Natural killer cell (primary cell): ENCODE measurements around the gene DUSP28. TPM values are rescaled to one million over a fixed set of nuclear protein-coding genes. Genes with fewer than 3 reads are reported as not detected.

Experiments used
- ATAC-seq, 3 donors: fragments of 150-1000 bp in 2 of 3; fragments of 200-7000 bp in 1 of 3; cut with Tn5 transposase; 1 replicate in 1 of 3; 2 replicates in 2 of 3; pipeline ENCODE4 v1.10.0; 2021; ENCODE audit warnings: mild to moderate bottlenecking in 2 of 3, moderate library complexity in 2 of 3
- DNase-seq, 2 donors: peaks; one replicate each; pipeline versions ENCODE4 v3.0.0 to v3.0.0-alpha.2; 2013 to 2021; ENCODE audit warnings: mixed read lengths in 1 of 2
- H3K27ac ChIP-seq: one replicate; pipeline ENCODE4 v1.5.1; 2013; ENCODE audit warnings: mild to moderate bottlenecking, low read length
- H3K27me3 ChIP-seq: one replicate; pipeline ENCODE4 v1.6.1; 2013; ENCODE audit warnings: low read length; ENCODE audit not compliant: control insufficient read depth, insufficient read depth
- H3K36me3 ChIP-seq: one replicate; pipeline ENCODE4 v1.6.1; 2013; ENCODE audit warnings: low read length; ENCODE audit not compliant: control insufficient read depth, insufficient read depth
- H3K4me1 ChIP-seq: one replicate; pipeline ENCODE4 v1.6.1; 2013; ENCODE audit warnings: low read length; ENCODE audit not compliant: control insufficient read depth, insufficient read depth
- H3K4me3 ChIP-seq: one replicate; pipeline ENCODE4 v1.5.1; 2013; ENCODE audit warnings: low read length
- H3K9me3 ChIP-seq: one replicate; pipeline ENCODE4 v1.6.1; 2013; ENCODE audit warnings: low read length; ENCODE audit not compliant: control insufficient read depth, insufficient read depth
- H3K27ac Mint-ChIP-seq, 2 donors: one replicate each; pipeline ENCODE4 v1.8.0; 2022; ENCODE audit warnings: mild to moderate bottlenecking in 2 of 2, mixed read lengths in 2 of 2, moderate library complexity in 1 of 2
- H3K27me3 Mint-ChIP-seq, 2 donors: one replicate each; pipeline ENCODE4 v1.8.0; 2022; ENCODE audit warnings: low read depth in 2 of 2, mixed read lengths in 2 of 2
- H3K36me3 Mint-ChIP-seq: one replicate; pipeline ENCODE4 v1.8.0; 2022; ENCODE audit warnings: mixed read lengths
- H3K4me1 Mint-ChIP-seq, 2 donors: one replicate each; pipeline ENCODE4 v1.8.0; 2022; ENCODE audit warnings: mixed read lengths in 2 of 2
- H3K4me3 Mint-ChIP-seq: one replicate; pipeline ENCODE4 v1.8.0; 2022; ENCODE audit warnings: mild to moderate bottlenecking, moderate library complexity, mixed read lengths
- H3K9me3 Mint-ChIP-seq, 2 donors: one replicate each; pipeline ENCODE4 v1.8.0; 2022; ENCODE audit warnings: mixed read lengths in 2 of 2
- WGBS: methylation state at CpG from one replicate; pipeline ENCODE4 v1.1.7; 2013; ENCODE audit warnings: missing lambda C conversion rate; ENCODE audit not compliant: insufficient coverage; 5-methylcytosine and 5-hydroxymethylcytosine counted together
- intact Hi-C: fragments of 100-400 bp; cut with micrococcal nuclease; formaldehyde crosslinking; loops from one replicate; pipeline ENCODE4 v1.14.2; 2022
- total RNA-seq, 4 donors: library from RNA; stranded (reverse); fragments of 120-200 nt in 1 of 4; gene quantifications; one replicate each; pipeline versions ENCODE4 v1.2.3 to v1.2.4, GENCODE V29; 2013 to 2022
- TF ChIP-seq, protein P1 (sequence below): fragments of 200-600 bp; IDR thresholded peaks from one replicate; pipeline ENCODE4 v1.8.0; 2022; ENCODE audit warnings: antibody characterized with exemption

DUSP28 gene
- total RNA-seq, 3 donors from 2014 or later (not counting 1 experiment from before 2014, with no cell fraction given), result 13.5 to 25.2 (median 18.5) TPM

DNA sequence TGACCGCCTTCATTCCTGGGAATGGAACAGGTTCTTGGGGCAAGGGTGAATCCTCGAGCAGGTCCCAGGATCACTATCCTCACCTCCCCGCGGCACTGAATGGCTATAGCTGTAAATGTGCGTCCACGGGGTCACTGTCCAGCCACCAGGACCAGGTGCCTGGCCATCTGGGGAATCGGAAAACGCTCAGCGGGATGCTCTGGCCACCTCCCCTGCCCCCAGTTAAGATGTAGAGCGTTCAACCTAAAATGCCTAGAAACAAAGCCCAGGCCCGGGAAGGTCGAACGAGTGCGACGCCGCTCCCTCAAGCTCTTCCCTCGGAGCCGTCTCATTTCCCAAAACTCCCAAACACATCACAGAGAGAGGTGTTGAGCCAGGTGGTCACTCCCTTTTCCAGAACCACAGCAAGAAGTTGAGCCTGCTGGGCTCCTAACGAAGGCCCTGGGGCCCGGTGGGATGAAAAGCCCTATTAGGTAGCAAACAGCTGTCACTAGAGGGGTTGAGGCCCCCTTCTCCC is 25.6 kb downstream of the DUSP28 start:
- H3K36me3 Mint-ChIP-seq, result no peaks in the 10 kb centered on the region
- ATAC-seq (no peak), DNase-seq (no peak)
- H3K9me3 ChIP-seq, result no peaks in the 10 kb centered on the region
- H3K4me1 Mint-ChIP-seq, result peaks cover 41 to 47% of the 10 kb centered on the region in 2 donors
- peaks cover 38% of the 10 kb centered on the region for H3K4me1 ChIP-seq
- peak overlapping the region; percentile 95 for H3K4me3 Mint-ChIP-seq
- H3K36me3 ChIP-seq, result peaks cover 12% of the 10 kb centered on the region
- TF ChIP-seq, protein P1, sequence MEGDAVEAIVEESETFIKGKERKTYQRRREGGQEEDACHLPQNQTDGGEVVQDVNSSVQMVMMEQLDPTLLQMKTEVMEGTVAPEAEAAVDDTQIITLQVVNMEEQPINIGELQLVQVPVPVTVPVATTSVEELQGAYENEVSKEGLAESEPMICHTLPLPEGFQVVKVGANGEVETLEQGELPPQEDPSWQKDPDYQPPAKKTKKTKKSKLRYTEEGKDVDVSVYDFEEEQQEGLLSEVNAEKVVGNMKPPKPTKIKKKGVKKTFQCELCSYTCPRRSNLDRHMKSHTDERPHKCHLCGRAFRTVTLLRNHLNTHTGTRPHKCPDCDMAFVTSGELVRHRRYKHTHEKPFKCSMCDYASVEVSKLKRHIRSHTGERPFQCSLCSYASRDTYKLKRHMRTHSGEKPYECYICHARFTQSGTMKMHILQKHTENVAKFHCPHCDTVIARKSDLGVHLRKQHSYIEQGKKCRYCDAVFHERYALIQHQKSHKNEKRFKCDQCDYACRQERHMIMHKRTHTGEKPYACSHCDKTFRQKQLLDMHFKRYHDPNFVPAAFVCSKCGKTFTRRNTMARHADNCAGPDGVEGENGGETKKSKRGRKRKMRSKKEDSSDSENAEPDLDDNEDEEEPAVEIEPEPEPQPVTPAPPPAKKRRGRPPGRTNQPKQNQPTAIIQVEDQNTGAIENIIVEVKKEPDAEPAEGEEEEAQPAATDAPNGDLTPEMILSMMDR, result no peak
- H3K27me3 ChIP-seq, result no peaks in the 10 kb centered on the region
- H3K27me3 Mint-ChIP-seq, result no peaks in the 10 kb centered on the region
- H3K27ac ChIP-seq, result peak overlapping the region; percentile 91
- intact Hi-C loops, result loop anchor here (1.0 kb wide), 3 partner anchors 19 to 40 kb away; partner anchors contain the start of gene GPR35
- H3K4me3 ChIP-seq, result peak overlapping the region; percentile 89
- WGBS, result 5% methylated on average over 20 of the region's 20 CpGs
- H3K9me3 Mint-ChIP-seq, result no peaks in the 10 kb centered on the region
- peak overlapping the region; percentile 89 to 91 for H3K27ac Mint-ChIP-seq

DNA sequence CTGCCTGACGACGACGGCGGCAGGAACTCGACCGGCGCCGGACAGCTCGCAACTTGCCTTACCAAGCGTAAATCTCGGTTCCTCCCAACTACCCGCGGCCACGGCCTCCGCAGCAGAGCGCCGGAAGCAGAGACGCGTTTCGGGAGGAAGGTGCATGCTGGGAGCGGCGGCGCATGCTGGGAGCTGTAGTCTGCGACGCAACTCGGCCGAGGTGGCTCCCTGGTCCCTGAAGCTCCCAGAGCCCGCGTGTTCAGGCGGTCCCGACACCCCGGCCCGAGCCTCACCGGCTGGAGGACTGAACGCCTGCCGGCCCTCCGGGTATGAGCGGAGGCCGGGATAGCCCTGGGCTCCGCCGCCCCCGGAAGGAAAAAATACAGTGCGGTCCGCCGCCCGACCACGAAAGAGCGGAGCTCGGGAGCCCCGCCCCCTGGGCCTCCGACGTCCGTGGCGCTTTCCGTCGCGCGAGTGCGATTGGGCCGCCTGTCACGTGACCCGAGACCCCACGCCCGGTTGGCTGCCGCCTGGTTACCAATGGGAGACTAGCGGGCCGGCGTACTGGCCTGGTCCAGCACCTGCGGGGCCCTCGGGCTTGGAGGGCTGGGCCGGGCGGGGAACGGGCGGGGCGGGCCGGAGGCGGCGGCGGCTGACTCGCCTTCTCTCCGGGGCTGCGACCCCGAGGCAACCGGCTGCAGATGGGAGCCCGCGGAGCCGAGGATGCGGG is 26.2 kb downstream of the DUSP28 start, which contains the start of gene CAPN10:
Gene CAPN10, plus strand, starts transcription at position 537 of the 721 bp plus-strand sequence. Its CDS starts 178 bp downstream, at position 715.
- Mint-ChIP-seq H3K27me3 (no peaks in the 10 kb centered on the region), H3K9me3 (no peaks in the 10 kb centered on the region), H3K4me3 (peak within 1 kb of the TSS; percentile 95), H3K36me3 (no peaks in the 10 kb centered on the region), H3K4me1 (peaks cover 38 to 49% of the 10 kb centered on the region in 2 donors), H3K27ac (peak within 1 kb of the TSS; percentile 89 to 91)
- under 1% methylated on average over 88 of the region's 88 CpGs for WGBS
- peak; percentile 86 to 92 (median 88) for ATAC-seq
- H3K4me1 ChIP-seq, result peaks cover 38% of the 10 kb centered on the region
- no peaks in the 10 kb centered on the region for H3K27me3 ChIP-seq
- TF ChIP-seq, protein P1, result no peak
- DNase-seq, result peak; percentile 96 to 98
- peak within 1 kb of the TSS; percentile 89 for H3K4me3 ChIP-seq
- intact Hi-C loops, result loop anchor here (1.0 kb wide), 3 partner anchors 20 to 39 kb away; partner anchors contain the start of gene GPR35
- H3K27ac ChIP-seq, result peak within 1 kb of the TSS; percentile 91
- H3K9me3 ChIP-seq, result no peaks in the 10 kb centered on the region
- H3K36me3 ChIP-seq, result peaks cover 18% of the 10 kb centered on the region

DNA sequence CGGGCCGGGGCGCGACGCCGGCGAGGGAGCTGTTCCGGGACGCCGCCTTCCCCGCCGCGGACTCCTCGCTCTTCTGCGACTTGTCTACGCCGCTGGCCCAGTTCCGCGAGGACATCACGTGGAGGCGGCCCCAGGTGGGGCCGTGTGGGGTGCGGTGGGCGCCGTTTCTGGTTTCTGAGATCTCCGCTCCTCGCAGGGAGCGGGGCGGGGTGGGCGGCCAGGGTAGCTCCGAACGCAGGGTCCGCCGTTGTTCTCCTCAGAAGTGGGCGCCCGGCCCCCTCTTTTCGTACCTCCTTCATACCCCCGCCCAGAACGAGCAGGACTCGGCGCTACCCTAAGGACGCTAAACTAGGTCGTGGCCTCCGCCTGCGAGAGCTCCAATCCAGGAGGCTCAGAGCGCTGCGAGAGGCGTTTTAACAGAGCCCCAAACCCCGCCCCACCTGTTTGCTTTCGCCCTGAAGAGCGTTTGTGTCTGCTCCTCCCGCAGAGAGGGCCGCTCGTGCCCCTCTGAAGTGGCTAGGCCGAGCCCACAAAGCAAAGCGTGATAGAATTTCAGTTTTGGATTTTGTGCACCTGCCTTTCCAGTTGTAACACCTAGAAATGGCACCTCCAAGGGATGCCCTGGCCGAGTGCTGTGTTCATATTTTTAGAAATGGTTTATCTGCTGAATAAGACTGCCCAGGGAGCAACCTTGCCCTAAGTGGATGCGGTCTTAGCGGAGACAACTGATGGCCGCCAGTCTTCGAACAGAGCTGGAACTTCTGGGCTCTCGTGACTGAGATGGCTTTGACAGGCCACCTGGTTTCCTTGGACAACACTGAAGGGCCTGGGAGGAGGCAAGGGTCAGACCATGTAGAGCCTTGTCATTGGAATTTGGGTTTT is 27.0 kb downstream of the DUSP28 start:
- no peaks in the 10 kb centered on the region for H3K9me3 ChIP-seq
- 4% methylated on average over 62 of the region's 62 CpGs for WGBS
- Mint-ChIP-seq H3K27ac (peak overlapping the region; percentile 89 to 91), H3K4me1 (peaks cover 38 to 51% of the 10 kb centered on the region in 2 donors), H3K27me3 (no peaks in the 10 kb centered on the region), H3K9me3 (no peaks in the 10 kb centered on the region), H3K36me3 (no peaks in the 10 kb centered on the region), H3K4me3 (peak overlapping the region; percentile 93)
- H3K27me3 ChIP-seq, result no peaks in the 10 kb centered on the region
- peak overlapping the region; percentile 62 for H3K4me3 ChIP-seq
- DNase-seq (peak; percentile 35 to 78), ATAC-seq (peak; percentile 21 to 53 (median 31))
- peak overlapping the region; percentile 45 for H3K27ac ChIP-seq
- peaks cover 38% of the 10 kb centered on the region for H3K4me1 ChIP-seq
- TF ChIP-seq, protein P1, result no peak
- H3K36me3 ChIP-seq, result peaks cover 26% of the 10 kb centered on the region
- intact Hi-C loops, result loop anchor here (1.0 kb wide), 3 partner anchors 21 to 38 kb away; partner anchors contain the start of gene GPR35
